Bronchial epithelial cell (primary cell): Measurements from ENCODE around the gene IMP4. TPM values are rescaled to one million over a fixed set of nuclear protein-coding genes. Genes with fewer than 3 reads are reported as not detected.

Experiments used
- DNase-seq: peaks from one replicate; pipeline ENCODE4 v3.0.0-alpha.2; 2010; ENCODE audit warnings: low read depth
- FAIRE-seq: peaks from 2 replicates; lab custom pipeline; 2011; peaks lifted over from hg19 to GRCh38; lab: Jason Lieb, UNC
- H3K27me3 ChIP-seq: 2 replicates; pipeline ENCODE4 v1.5.1; 2011; ENCODE audit warnings: low read length; ENCODE audit not compliant: control insufficient read depth, insufficient read depth
- H3K36me3 ChIP-seq: 2 replicates; pipeline ENCODE4 v1.5.1; 2011; ENCODE audit warnings: low read length; ENCODE audit not compliant: control insufficient read depth, insufficient read depth
- H3K4me3 ChIP-seq: 2 replicates; pipeline ENCODE4 v1.5.1; 2011; ENCODE audit warnings: mild to moderate bottlenecking, low read depth, low read length, control low read depth
- CTCF ChIP-seq: IDR thresholded peaks from 2 replicates; pipeline ENCODE4 v1.5.1; 2011; ENCODE audit warnings: mild to moderate bottlenecking, moderate library complexity, low read length, control low read depth, inconsistent platforms; ENCODE audit not compliant: insufficient read depth, severe bottlenecking
- total RNA-seq: library from RNA; depleted of rRNA; stranded (reverse); fragments of >200 nt; gene quantifications from 2 replicates; pipeline ENCODE4 v1.2.1, GENCODE V29; 2014

Gene IMP4
- total RNA-seq, 1 donor from 2014 or later: 173 TPM

GRCh38 chr2:130378898-130379214 lies 36.2 kb downstream of the IMP4 start:
- FAIRE-seq (no peak), DNase-seq (no peak)
- TF ChIP-seq CTCF: no peak

GRCh38 chr2:130380096-130380934 lies 37.6 kb downstream of the IMP4 start:
- DNase-seq (no peak), FAIRE-seq (no peak)
- H3K4me3 ChIP-seq: no peak overlapping the region
- H3K27me3 ChIP-seq: no peaks in the 10 kb centered on the region
- no peak for TF ChIP-seq CTCF
- H3K36me3 ChIP-seq: peaks cover 3% of the 10 kb centered on the region

More at GRCh38 chr2:130378898-130379214, 36.2 kb downstream of the IMP4 start:
- Histone ChIP-seq H3K4me3 (no peak overlapping the region), H3K36me3 (peaks cover 3% of the 10 kb centered on the region), H3K27me3 (no peaks in the 10 kb centered on the region)

- FAIRE-seq: no peak
- no peak for TF ChIP-seq CTCF
- H3K36me3 ChIP-seq: no peaks in the 10 kb centered on the region
These were observed 38.4 kb downstream of the IMP4 start for GRCh38 chr2:130381145-130381544.

GRCh38 chr2:130381619-130382018 lies 38.9 kb downstream of the IMP4 start:
- FAIRE-seq: no peak
- H3K36me3 ChIP-seq: no peaks in the 10 kb centered on the region
- no peak for TF ChIP-seq CTCF
- no peak overlapping the region for H3K4me3 ChIP-seq
- DNase-seq: no peak
- no peaks in the 10 kb centered on the region for H3K27me3 ChIP-seq

More at GRCh38 chr2:130381145-130381544, 38.4 kb downstream of the IMP4 start:
- no peaks in the 10 kb centered on the region for H3K27me3 ChIP-seq
- no peak for DNase-seq
- H3K4me3 ChIP-seq: no peak overlapping the region

GRCh38 chr2:130382313-130382917 lies 39.7 kb downstream of the IMP4 start:
- no peak for DNase-seq
- TF ChIP-seq CTCF: no peak
- Histone ChIP-seq H3K36me3 (no peaks in the 10 kb centered on the region), H3K4me3 (no peak overlapping the region), H3K27me3 (no peaks in the 10 kb centered on the region)
- FAIRE-seq: no peak
